ENCODE data around the gene P2RY8. TPM values are rescaled to one million over a fixed set of nuclear protein-coding genes. Genes with fewer than 3 reads are reported as not detected.

Gene P2RY8
- total RNA-seq, 1 experiment from 2014 or later, result not detected

DNA sequence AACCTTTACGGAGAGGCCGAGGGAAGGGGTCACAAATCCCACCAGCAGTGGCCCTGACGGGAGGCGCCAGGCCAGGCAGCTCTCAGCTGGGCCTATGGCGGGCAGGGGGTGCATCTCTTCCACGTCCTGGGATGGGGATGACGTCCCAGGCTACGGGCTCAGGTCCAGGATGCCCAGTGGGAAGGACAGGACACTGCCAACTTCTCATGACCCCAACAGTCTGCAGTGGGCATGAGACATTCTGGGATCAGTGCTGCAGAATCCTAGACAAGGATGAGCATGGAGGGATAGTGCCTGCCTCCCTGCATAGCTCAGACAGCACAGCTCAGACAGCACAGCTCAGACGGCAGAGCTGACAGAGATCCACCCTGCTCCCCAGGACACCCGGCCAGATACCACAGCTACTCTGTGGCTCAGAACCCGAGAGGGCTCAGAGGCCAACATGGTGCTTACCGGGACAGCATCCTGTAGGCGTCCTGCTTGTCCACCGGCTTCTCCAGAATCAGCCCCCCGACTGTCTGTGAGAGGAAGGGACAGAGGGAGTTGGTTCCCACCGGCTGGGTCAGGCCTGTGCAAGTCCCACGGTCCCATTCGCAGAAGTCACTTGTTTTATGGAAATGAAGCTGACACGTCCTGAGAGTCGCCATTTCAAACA is 101.6 kb downstream of the P2RY8 start:
- intact Hi-C loops (cut with micrococcal nuclease; ENCODE audit: unreplicated experiment), result no loop called here
- Mint-ChIP-seq H3K4me3 (ENCODE audit: low read depth, unreplicated experiment) (no peak overlapping the region), H3K4me1 (ENCODE audit: low read depth, unreplicated experiment) (no peaks in the 10 kb centered on the region), H3K27me3 (ENCODE audit: unreplicated experiment) (no peaks in the 10 kb centered on the region), H3K9me3 (ENCODE audit: low read depth, unreplicated experiment) (no peaks in the 10 kb centered on the region), H3K36me3 (ENCODE audit: insufficient read depth, unreplicated experiment) (peaks cover 13% of the 10 kb centered on the region), H3K27ac (ENCODE audit: unreplicated experiment) (no peak overlapping the region)
- TF ChIP-seq, protein P1, sequence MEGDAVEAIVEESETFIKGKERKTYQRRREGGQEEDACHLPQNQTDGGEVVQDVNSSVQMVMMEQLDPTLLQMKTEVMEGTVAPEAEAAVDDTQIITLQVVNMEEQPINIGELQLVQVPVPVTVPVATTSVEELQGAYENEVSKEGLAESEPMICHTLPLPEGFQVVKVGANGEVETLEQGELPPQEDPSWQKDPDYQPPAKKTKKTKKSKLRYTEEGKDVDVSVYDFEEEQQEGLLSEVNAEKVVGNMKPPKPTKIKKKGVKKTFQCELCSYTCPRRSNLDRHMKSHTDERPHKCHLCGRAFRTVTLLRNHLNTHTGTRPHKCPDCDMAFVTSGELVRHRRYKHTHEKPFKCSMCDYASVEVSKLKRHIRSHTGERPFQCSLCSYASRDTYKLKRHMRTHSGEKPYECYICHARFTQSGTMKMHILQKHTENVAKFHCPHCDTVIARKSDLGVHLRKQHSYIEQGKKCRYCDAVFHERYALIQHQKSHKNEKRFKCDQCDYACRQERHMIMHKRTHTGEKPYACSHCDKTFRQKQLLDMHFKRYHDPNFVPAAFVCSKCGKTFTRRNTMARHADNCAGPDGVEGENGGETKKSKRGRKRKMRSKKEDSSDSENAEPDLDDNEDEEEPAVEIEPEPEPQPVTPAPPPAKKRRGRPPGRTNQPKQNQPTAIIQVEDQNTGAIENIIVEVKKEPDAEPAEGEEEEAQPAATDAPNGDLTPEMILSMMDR (IDR thresholded peaks at IDR 0.05; ENCODE audit: unreplicated experiment), result no peak
- BruUV-seq (replicated peaks), result no TSS peak
- DNase-seq, result no peak
- CTCF ChIA-PET, result no interaction called here

DNA sequence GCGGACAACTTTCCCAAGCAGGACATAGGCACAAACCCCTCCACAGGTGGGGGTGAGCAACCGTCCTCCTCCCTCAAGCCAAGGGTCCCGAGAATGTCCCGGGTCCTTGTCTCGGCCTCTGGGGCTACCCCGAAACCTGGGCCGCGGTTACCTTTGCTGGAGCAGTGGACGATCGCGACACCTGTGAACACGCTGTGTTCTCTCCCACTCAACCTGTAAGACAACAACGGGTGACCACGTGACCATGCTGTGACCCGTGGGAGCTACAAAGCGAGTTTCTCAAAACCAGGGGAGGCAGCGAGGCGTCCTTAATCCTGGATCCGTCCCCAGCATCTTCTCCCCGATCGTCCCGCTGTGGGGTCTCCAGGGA is 102.1 kb downstream of the P2RY8 start:
- Mint-ChIP-seq H3K4me3 (ENCODE audit: low read depth, unreplicated experiment) (no peak overlapping the region), H3K27me3 (ENCODE audit: unreplicated experiment) (no peaks in the 10 kb centered on the region), H3K27ac (ENCODE audit: unreplicated experiment) (no peak overlapping the region), H3K36me3 (ENCODE audit: insufficient read depth, unreplicated experiment) (peaks cover 13% of the 10 kb centered on the region), H3K4me1 (ENCODE audit: low read depth, unreplicated experiment) (no peaks in the 10 kb centered on the region), H3K9me3 (ENCODE audit: low read depth, unreplicated experiment) (no peaks in the 10 kb centered on the region)
- intact Hi-C loops (cut with micrococcal nuclease; ENCODE audit: unreplicated experiment), result no loop called here
- BruUV-seq (replicated peaks), result no TSS peak
- CTCF ChIA-PET, result no interaction called here
- no peak for DNase-seq
- TF ChIP-seq, protein P1 (IDR thresholded peaks at IDR 0.05; ENCODE audit: unreplicated experiment), result no peak

DNA sequence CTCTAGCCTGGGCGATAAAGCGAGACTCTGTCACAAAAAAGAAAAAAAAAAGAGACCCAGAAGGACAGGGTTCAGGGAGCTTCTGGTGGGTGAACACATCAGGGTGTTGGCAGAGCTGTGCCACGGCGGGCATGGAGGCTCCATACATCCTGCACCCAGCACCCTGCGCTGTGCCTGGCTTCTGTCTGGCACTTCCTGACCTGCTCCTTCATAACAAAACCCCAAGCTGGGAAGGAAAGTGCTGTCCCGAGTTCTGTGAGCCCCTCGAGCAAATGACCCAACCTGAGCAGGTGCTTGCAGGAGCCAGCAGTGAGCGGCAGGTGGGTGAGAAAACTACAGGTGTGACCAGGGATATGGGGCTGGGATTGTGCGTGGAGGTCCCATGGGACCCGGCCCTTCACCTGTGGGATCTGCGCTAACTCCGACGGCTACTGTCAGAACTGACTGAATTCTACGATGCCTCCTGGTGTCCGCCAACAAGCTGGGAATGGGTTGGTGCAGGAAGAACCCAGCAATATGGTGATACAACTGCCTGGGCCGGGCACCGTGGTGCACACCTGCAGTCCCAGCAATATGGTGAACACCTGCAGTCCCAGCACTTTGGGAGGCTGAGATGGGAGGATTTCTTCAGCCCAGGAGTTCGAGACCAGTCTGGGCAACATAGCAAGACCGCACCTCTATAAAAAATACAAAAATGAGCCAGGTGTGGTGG is 103.2 kb downstream of the P2RY8 start:
- no peak for DNase-seq
- Mint-ChIP-seq H3K36me3 (ENCODE audit: insufficient read depth, unreplicated experiment) (peaks cover 12% of the 10 kb centered on the region), H3K27ac (ENCODE audit: unreplicated experiment) (no peak overlapping the region), H3K4me3 (ENCODE audit: low read depth, unreplicated experiment) (no peak overlapping the region), H3K9me3 (ENCODE audit: low read depth, unreplicated experiment) (no peaks in the 10 kb centered on the region), H3K27me3 (ENCODE audit: unreplicated experiment) (no peaks in the 10 kb centered on the region), H3K4me1 (ENCODE audit: low read depth, unreplicated experiment) (no peaks in the 10 kb centered on the region)
- BruUV-seq (replicated peaks), result no TSS peak
- TF ChIP-seq, protein P1 (IDR thresholded peaks at IDR 0.05; ENCODE audit: unreplicated experiment), result no peak
- intact Hi-C loops (cut with micrococcal nuclease; ENCODE audit: unreplicated experiment), result no loop called here
- CTCF ChIA-PET, result no interaction called here

GRCh38 chrX:1430451-1430850 is 106.5 kb downstream of the P2RY8 start:
- Mint-ChIP-seq H3K4me1 (ENCODE audit: low read depth, unreplicated experiment) (no peaks in the 10 kb centered on the region), H3K27ac (ENCODE audit: unreplicated experiment) (no peak overlapping the region), H3K9me3 (ENCODE audit: low read depth, unreplicated experiment) (no peaks in the 10 kb centered on the region), H3K36me3 (ENCODE audit: insufficient read depth, unreplicated experiment) (peaks cover 21% of the 10 kb centered on the region), H3K27me3 (ENCODE audit: unreplicated experiment) (no peaks in the 10 kb centered on the region), H3K4me3 (ENCODE audit: low read depth, unreplicated experiment) (no peak overlapping the region)
- no TSS peak for BruUV-seq (replicated peaks)
- CTCF ChIA-PET, result no interaction called here
- TF ChIP-seq, protein P1 (IDR thresholded peaks at IDR 0.05; ENCODE audit: unreplicated experiment), result no peak
- intact Hi-C loops (cut with micrococcal nuclease; ENCODE audit: unreplicated experiment), result no loop called here
- DNase-seq, result no peak
